RCC 7860 (cell line): ENCODE measurements around the gene FAM222A.
A peak's percentile ranks its signal among the peaks of the same experiment; 100 is the strongest.

ENCODE experiments used
- DNase-seq: peaks from one replicate; pipeline ENCODE4 v3.0.0-alpha.2; 2015; ENCODE audit warnings: low spot score
- FAIRE-seq: peaks from 2 replicates; lab custom pipeline; 2012; peaks lifted over from hg19 to GRCh38; lab: Jason Lieb, UNC

Gene FAM222A

DNA sequence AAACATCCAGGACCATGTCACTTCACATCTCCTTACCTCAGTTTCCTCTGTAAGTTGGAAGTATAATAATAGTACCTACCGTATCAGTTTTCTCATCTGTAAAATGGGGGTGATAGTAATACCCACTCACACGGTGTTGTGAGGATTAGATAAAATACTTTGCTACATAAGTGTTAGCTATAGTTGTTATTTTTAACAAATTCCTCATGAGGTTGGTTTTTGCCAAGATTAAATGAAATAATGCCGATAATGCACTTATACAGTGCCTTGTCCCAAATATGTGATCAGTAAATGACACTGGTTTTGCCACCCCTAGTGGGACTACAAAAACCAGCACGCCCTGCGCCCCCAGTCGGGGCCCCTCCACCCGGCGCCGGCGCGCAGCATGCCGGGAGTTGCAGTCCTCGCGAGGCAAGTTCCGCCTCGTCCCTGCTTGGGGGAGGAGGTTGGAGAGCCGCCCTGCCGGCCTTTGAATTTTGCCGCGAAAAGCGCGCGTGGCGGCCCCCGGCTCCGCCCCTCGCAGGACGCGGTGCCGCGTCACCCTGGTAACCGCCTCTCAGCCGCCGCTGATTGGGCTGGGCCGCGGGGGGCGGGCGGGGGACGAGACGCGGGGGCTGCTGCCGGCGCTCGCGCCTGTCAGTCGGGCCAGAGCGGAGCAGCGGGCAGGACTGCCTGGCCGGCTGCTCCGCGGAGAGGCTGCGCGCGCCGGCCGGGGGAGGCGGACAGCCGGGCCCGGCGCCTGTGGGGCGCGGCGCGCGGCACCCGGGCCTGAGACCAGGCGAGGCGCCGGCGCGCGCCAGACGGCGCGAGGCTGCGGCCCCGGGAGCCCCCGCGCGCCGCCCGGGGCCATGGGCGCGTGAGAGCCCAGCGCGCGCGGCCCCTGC lies at the start of gene FAM222A:
Gene FAM222A, plus strand, starts transcription at position 639 of the 884 bp plus-strand sequence. CDS start 30,322 bp downstream, outside the sequence.
- FAIRE-seq, result peak; percentile 12
- peak; percentile 82 for DNase-seq

DNA sequence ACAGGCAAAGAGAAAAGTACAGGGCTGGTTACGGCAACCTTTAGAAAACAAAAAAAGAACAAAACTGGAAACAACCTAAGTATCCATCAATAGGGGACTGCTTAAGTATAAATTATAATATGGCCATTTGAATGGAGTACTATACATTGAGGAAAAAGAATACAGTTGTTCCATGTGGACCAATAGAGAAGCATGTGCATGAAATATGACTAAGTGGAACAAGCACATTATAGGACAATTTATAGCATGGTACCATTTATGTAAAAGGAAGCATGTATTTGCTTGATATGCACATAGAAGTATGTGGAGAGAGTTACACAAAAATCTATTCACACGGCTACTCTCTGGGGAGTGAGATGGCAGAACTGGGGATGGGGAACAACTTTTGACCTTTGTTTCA lies 49.2 kb upstream of the FAM222A start:
- DNase-seq, result no peak
- no peak for FAIRE-seq

DNA sequence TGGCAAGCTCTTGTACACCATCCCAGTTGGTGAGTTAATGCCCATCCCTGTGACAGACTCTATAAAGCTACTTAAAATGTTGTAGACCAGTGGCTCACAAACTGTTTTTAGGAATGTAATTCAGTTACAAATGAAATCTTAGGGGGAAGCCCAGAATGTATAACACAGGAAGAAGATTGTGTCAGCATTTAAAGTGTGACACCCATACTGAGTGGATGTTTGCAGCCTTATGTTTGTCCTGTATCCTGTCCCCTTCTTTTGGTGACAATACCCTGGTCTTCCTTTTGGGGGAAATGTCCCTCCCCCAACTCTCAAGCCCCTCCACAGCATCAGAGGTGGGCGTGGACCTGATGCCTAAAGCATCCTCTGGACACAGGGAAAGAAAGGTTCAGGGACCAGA lies 47.6 kb upstream of the FAM222A start:
- no peak for DNase-seq
- no peak for FAIRE-seq

DNA sequence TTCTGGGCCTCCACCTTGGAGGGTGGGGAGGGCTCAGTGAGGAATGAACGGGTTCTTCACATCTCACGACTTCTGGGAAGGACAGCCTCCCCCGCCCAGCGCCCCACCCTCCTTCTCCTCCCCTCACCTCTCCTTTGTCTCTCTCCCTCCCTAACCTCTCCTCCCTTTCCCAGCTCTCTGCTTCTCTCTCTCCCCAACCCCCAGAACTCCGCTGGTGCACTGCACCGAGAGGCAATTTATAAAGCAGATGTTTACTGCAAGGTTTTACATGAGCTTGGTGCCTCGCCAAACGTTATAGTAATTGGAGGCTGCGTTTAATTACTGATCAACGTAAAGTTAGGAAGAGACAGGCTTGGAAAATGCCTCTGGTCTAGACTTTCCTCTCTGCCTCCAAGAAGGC lies 42.9 kb upstream of the FAM222A start:
- DNase-seq (no peak), FAIRE-seq (no peak)

DNA sequence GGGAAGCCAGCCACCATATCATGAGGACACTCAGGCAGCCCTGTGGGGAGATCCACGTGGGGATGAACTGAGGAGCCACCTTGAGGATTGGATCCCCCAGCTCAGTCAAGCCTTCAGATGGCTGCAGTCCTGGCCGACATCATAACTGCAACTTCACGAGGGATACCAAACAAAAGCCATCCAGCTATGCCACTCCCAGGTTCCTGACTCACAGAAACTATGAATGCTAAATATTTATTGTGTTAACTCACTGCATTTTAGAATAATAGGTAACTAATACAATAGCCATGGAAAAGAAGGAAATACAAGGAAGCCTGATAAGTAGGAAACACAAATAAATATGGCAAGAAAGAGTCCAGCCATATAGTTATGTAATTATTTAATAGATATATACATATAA lies 42.1 kb upstream of the FAM222A start:
- FAIRE-seq (no peak), DNase-seq (no peak)

DNA sequence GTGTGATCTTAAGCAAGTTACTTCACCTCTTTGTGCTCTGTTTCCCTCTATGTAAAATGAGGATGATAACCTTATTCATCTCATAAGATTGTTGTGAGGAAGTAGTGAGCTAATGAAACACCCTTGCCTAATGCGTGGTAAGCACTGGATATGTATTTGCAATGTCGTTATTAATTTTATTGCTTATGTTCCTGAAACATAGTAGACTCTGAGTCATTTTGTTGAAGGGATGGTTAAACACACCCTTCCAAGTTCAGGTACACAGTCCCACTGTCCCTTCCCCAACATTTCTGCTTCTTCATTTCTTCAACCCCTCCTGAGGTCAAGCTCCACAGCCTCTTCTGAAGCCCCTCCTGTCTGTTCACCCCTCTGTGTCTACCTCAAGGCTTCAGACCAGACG lies 40.2 kb upstream of the FAM222A start:
- DNase-seq, result no peak
- FAIRE-seq, result no peak

DNA sequence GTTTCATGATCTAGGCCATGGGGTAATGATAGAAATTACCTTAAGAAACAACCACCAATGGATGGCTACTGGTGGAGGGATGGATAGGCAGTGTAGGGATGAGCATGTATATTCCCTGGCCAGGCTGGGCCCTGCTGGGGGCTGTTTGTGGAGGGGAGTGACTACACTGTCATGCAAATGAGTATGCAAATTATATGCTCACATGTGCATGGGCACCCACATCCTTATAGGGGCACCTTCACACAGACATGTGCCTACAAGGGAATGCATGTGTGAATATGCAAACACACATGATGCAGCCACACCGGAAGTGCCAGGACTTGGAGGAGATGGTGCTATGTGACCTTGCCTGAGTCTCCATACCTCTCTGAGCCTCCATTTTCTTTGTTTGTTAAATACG lies 39.7 kb upstream of the FAM222A start:
- FAIRE-seq, result no peak
- no peak for DNase-seq

DNA sequence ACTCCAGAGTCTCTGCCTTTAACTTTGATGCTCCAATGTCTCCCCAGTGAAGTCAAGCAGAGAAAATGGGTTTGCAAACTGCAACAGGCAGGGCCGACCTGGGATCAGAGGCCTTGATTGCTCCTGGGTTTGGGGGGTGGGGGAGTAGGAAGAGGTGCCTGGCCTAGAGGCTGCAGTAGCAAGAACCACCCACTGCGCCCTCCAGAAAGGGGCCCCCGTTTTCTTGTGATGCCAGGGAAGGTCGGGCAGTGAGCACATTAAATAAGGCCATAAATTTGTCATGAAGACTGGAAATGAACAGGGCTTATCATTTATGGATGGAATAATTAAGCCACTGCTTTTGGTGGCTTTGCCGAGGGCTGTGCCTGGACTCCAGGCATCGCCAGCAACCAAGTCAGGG lies 38.2 kb upstream of the FAM222A start:
- DNase-seq (no peak), FAIRE-seq (no peak)

DNA sequence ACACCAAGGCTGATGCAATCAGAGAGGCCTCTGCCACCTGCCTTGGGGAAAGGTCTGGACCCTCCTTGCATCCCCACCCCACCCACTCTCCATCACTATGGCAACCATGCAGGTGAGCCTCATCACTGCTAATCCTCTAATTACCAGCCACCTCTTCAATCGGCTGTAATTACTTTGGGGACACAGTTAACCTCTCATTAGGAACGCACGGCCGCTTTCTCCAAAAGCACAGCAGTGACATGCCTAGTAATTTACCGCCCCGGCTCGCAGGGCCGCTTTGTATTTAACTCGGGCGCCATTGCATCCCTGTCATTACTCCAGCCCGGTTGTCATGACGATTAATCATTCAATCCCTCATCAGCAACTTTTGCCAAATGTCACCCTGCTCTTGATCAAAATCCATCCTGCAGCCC lies 36.3 kb upstream of the FAM222A start:
- no peak for FAIRE-seq
- no peak for DNase-seq

DNA sequence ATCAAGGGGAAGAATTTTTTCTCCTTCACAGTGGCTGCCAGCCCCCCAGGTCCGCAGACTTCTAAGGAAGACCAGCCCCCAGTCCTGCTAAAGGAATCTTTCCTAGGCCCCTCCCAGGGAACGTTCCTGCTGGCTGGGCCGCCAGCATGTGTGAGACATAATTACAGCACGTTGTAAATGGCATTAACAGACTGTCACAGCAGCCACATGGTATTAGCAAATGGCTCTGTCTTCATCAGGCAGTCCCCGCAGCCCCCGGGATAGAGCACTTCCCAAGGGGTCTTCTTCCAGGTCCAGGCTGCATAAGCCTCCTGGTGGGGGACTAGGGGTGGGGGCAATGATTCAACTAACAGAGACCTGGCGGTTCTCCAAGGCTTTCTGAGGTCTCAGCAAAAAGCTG lies 34.9 kb upstream of the FAM222A start:
- DNase-seq (no peak), FAIRE-seq (no peak)

DNA sequence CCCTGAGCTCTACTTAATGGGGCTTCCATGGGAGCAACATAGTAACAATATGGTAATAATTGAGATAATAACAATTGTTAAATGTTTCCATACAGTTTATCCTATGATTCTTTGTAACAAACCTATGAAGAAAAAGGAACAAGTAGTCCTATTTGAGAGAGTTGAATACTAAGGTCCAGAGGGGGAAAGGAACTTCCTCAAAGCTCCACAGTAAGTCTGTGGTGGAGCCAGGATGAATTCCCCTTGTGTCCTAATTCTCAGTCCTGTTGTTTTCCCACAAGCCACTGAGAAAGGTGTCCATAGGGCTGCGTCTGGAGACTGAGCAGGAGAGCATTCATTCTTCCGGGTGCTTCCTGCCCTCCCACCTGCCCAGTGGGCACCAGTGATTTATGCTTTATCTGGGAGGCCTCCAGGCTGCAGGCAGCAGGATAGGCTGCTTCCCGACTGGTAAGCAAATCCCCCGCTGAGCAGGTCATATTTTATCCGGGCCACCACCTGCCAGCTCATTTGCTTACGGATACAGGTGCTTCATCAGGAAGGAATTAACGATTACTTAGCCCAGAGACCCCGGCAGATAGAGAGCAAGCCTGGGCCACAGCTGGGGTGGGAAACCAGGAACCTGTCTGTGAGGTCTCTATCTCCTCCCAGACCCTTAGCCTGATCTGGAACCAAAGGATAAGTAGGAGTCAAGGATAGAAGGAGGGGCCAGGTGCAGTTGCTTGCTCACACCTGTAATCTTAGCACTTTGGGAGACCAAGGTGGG lies 33.9 kb upstream of the FAM222A start:
- DNase-seq, result no peak
- FAIRE-seq, result no peak

DNA sequence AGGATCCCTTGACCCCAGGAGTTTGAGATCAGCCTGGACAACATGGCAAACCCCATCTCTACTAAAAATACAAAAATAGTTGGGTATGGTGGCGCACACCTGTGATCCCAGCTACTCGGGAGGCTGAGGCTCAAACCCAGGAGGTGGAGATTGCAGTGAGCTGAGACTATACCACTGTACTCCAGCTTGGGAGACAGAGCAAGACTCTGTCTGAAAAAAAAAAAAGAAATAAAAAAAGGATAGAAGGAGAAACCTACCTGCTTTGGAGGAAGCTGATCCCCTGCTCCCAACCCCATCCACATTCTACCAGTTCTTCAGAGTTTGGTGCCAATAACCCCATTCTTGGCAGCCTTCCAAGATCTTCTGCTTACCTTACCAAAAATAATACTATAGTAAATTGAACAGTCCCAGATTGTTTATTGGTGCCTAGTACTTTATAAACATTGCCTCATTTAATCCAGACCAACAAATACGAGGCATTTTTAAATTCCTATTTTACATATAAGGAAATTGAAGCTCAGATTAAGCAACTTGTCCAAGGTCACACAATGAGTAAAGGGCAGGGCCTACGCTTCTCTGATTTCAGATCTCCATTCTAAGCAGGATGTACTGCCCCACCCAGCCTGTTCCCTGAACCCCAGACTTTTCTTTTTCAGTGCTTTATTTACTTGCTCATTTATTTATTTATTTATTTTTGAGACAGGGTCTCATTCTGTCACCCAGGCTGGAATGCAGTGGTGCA lies 33.2 kb upstream of the FAM222A start:
- FAIRE-seq (no peak), DNase-seq (no peak)

DNA sequence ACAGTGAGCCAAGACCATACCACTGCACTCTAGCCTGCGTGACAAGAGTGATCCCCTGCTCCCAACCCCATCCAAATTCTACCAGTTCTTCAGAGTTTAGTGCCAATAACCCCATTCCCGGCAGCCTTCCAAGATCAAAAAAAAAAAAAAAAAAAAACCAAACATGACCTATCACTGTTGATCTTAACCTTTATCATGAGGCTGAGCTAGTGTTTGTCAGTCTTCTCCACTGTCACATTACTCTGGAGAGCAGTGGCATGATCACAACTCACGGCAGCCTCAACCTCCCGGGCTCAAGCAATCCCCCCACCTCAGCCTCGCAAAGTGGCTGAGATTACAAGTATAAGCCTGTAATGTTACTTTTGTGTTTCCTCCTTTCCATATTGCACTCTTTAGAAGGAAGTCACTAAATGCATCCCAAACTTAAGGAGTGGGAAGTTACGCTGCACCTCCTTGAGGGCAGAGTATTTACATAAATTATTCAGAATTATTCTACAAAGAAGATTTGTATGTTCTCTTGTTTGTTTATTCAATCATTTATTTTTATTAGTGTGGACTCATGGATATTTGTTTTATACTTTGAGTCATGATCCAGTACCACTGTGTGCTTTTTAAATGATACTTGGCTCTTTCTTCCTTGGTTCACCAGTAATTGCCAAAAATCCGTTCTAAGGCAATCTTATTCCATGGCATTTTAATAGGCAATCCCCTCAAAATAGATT lies 31.5 kb upstream of the FAM222A start:
- FAIRE-seq (no peak), DNase-seq (no peak)

DNA sequence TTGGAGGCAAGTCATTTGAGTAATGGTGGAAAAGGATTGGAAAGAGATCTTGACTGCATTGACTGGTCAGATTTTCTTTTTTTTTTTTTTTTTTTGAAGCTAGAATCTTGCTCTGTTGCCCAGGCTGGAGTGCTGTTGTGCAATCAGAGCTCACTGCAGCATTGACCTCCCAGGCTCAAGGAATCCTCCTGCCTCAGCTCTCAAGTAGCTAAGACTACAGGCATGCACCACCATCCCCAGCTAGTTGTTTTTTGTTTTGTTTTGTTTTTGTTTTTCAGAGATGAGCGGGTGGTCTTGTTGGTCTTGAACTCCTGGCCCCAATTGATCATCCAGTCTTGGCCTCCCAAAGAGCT lies 30.9 kb upstream of the FAM222A start:
- FAIRE-seq (no peak), DNase-seq (no peak)

DNA sequence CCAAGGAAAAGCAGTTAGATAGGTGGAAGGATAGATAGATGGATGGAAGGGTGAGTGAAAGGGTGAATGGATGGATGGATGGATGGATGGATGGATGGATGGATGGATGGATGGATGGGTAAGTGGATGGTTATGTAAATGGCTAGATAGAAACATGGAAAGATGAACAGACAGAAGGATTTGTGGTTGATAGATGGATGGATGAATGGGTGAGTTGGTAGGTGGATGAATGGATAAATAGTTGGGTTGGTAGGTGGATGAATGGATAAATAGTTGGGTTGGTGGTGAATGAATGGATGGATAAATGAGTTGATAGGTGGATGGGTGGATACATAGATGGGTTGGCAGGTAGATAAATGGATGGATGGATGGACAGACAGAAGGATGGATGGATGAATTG lies 30.3 kb upstream of the FAM222A start:
- DNase-seq (no peak), FAIRE-seq (no peak)

DNA sequence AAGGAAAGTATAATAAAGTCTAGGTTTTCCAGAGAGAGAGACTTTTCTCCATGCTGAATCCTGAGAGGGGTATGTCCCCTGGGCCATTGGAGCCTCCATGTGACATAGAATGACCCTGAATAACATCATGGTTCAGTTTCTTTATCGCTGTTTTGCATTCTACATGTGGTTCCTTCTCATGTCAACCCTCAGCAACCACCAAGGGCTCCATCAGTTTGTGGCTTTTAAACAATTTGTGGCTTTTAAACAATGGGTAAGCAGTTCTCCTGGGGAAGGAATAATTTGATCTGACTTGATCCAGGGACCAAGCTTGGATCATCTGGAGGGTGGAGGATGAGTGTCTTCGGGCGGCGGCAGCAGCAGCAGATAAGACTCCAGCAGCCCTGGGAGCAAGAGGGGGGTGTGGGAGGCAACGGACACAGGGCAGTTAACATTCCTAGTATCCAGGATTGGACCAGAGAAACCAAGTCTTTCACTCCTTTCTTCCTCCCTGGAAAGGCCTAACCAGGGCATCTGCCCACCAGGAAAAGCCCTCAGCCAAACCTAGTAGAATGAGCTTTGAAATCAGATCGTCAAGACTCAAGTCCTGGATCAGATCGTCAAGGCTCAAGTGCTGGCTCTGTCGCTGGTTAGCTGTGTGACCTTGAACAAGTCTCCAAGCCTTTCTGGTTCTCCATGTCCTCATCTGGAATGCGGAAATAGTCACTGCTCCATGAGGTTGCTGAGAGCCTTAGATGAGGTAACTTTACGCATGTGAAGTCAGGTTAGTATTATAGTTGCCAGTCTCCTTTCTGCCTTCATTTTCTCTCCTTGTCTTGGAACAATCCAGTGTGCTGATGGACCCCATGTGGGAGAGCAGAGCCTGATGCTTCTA lies 27.8 kb upstream of the FAM222A start:
- FAIRE-seq, result no peak
- no peak for DNase-seq

DNA sequence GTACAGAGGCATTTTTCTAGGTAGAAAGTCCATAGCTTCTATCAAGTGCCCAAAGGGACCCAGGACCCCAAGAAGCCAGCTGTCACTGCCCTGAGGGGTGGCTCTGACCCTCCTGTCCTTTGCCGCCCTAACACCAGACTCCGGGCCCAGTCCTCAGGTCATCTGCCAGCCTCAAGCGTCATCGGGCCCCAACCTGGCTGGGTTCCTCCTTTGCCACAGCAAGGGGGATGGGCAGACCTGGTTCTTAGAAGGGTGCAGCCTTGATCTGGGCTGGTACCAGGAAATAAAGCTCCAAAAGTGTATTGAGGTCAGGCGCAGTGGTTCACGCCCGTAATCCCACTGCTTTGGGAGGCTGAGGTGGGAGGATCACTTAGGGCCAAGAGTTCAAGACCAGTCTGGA lies 27.1 kb upstream of the FAM222A start:
- DNase-seq (no peak), FAIRE-seq (no peak)

DNA sequence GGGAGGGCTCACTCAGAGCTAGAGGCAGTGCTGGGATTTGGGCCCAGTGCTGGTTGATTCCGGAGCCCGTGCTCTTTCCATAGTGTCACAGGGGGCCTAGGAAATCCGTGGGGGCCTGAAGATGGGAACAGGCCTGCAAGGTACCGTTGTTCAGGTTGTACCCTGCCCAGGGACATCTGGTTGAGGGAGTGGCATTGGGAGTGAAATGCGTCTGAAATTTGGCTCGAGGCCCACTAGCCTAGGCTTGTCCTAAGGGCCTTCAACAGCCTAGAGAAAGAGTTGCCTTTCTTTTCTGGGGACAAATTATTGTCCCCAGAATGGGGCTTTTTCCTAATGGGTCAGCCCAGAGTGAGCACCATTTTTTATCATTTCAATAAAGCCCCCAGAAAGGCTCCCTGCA lies 26.4 kb upstream of the FAM222A start:
- FAIRE-seq (no peak), DNase-seq (no peak)

DNA sequence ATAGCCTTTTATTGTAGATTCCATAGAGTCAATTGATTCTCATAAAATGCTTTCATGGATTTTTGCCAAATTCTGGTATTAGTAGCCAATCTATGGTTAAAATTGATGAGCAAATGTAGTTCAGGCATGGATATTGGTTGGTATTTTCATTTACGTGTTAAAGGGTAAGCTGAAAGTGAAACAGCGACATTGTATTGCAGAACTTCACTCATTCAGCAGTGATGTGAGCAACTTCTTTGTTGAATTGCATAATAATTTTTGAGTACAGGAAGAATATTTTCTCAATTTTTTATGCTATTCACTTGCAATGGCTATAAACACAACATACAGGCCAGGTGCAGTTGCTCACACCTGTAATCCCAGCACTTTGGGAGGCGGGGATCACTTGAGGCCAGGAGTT lies 24.2 kb upstream of the FAM222A start:
- FAIRE-seq, result no peak
- no peak for DNase-seq

DNA sequence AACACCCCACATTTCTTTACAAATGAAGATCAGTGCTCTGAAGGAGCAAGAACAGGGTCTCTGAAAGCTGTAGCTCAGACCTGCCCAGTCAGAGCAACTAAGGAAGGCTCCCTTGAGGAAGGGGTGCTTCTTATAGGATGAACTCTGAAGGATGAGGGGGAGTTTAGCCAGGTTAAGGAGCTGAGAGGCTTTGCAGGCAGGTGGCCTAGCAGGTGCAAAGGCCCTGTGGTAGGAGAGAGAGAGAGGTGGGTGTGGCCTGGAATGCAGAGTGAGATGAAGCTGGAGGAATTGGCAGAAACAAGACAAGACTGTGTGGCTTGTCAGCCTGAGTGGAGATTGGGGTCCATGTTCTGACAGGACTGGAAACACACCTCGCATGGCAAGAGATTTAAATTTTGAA lies 20.5 kb upstream of the FAM222A start:
- FAIRE-seq, result no peak
- no peak for DNase-seq
